ENCODE data around the gene MELTF.

DNA sequence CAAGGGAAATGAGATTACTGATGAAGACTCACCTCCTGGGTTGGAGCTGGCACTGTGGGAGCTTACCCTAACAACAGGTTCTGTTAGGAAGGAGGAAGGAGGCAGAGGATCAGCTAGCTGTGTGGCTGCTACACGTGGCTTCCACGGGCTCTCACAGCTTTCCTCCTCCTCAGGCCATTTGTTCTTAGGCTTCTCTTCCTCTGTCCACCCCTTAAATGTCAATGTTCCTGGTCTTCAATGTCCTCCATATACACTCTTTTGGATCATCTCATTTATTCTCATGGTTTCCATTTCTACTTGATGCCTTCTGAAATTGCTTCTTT is 66.0 kb downstream of the MELTF start:
- TF ChIP-seq POLR2AphosphoS5 (IDR thresholded peaks at IDR 0.05) (no peak), EP300 (IDR thresholded peaks at IDR 0.05) (no peak)
